GM23338 (cell line): Measurements from ENCODE around the gene NAA25. TPM values are rescaled to one million over a fixed set of nuclear protein-coding genes. Genes with fewer than 3 reads are reported as not detected.

Experiments
- ATAC-seq: fragments of 200-7000 bp; cut with Tn5 transposase; 3 replicates; pipeline ENCODE4 v1.9.1; 2020
- DNase-seq: peaks from one replicate; pipeline ENCODE4 v3.0.0-alpha.2; 2015; ENCODE audit warnings: low spot score
- H2AFZ ChIP-seq: fragments of 200-600 bp; sonication (generic); 2 replicates; pipeline ENCODE4 v1.8.0; 2016; ENCODE audit warnings: antibody characterized with exemption, mild to moderate bottlenecking, moderate library complexity
- H3F3A ChIP-seq: fragments of 200-600 bp; sonication (generic); replicated peaks from 2 replicates; pipeline ENCODE4 v1.8.0; 2017; ENCODE audit warnings: antibody characterized with exemption, mixed run types, low read depth
- H3K27ac ChIP-seq: fragments of 200-600 bp; sonication (generic); 2 replicates; pipeline ENCODE4 v1.6.1; 2016; ENCODE audit warnings: low read depth
- H3K27me3 ChIP-seq: fragments of 200-600 bp; sonication (generic); 2 replicates; pipeline ENCODE4 v1.8.0; 2016; ENCODE audit warnings: mild to moderate bottlenecking, mixed run types, moderate library complexity; ENCODE audit not compliant: insufficient read depth
- H3K36me3 ChIP-seq: fragments of 200-600 bp; sonication (generic); 2 replicates; pipeline ENCODE4 v1.8.0; 2016; ENCODE audit warnings: mild to moderate bottlenecking; ENCODE audit not compliant: insufficient read depth
- H3K4me1 ChIP-seq: fragments of 200-600 bp; sonication (generic); 2 replicates; pipeline ENCODE4 v1.8.0; 2016; ENCODE audit warnings: mild to moderate bottlenecking, moderate library complexity; ENCODE audit not compliant: insufficient read depth
- H3K4me2 ChIP-seq: fragments of 200-600 bp; sonication (generic); 2 replicates; pipeline ENCODE4 v1.7.1; 2017; ENCODE audit warnings: mixed run types
- H3K4me3 ChIP-seq: fragments of 200-600 bp; sonication (generic); 2 replicates; pipeline ENCODE4 v1.6.1; 2016; ENCODE audit warnings: mixed run types
- H3K79me2 ChIP-seq: fragments of 200-600 bp; sonication (generic); replicated peaks from 2 replicates; pipeline ENCODE4 v1.8.0; 2017; ENCODE audit warnings: mild to moderate bottlenecking; ENCODE audit not compliant: insufficient read depth
- H3K9me2 ChIP-seq: fragments of 200-600 bp; sonication (generic); 2 replicates; pipeline ENCODE4 v1.8.0; 2017; ENCODE audit not compliant: insufficient read depth
- H4K20me1 ChIP-seq: fragments of 200-600 bp; sonication (generic); replicated peaks from 2 replicates; pipeline ENCODE4 v1.8.0; 2017; ENCODE audit warnings: mild to moderate bottlenecking; ENCODE audit not compliant: insufficient read depth
- H3K27ac Mint-ChIP-seq: 2 replicates; pipeline ENCODE4 v1.8.0; 2020; ENCODE audit warnings: inconsistent platforms, mild to moderate bottlenecking, moderate library complexity, mixed read lengths
- H3K27me3 Mint-ChIP-seq: 3 replicates; pipeline ENCODE4 v1.8.0; 2022; ENCODE audit warnings: low read depth, mild to moderate bottlenecking, moderate library complexity, mixed read lengths, inconsistent platforms; ENCODE audit not compliant: insufficient read depth, poor library complexity
- H3K36me3 Mint-ChIP-seq: 3 replicates; pipeline ENCODE4 v1.8.0; 2021; ENCODE audit warnings: low read depth, mild to moderate bottlenecking, inconsistent platforms, moderate library complexity, mixed read lengths
- H3K4me1 Mint-ChIP-seq: 3 replicates; pipeline ENCODE4 v1.8.0; 2020; ENCODE audit warnings: mild to moderate bottlenecking, inconsistent platforms, mixed read lengths
- H3K4me3 Mint-ChIP-seq: 3 replicates; pipeline ENCODE4 v1.8.0; 2021; ENCODE audit warnings: moderate library complexity, mild to moderate bottlenecking, inconsistent platforms, mixed read lengths
- H3K9me3 Mint-ChIP-seq: 3 replicates; pipeline ENCODE4 v1.8.0; 2020; ENCODE audit warnings: moderate library complexity, mild to moderate bottlenecking, inconsistent platforms, mixed read lengths
- CREB1 ChIP-seq: fragments of 250-450 bp; sonication (Bioruptor Pico); IDR thresholded peaks from 2 replicates; pipeline ENCODE4 v1.5.0; 2020; ENCODE audit warnings: low read depth, mild to moderate bottlenecking, moderate library complexity
- CTCF ChIP-seq, 2 experiments: fragments of 200-600 bp in 1 of 2; sonication (generic) in 1 of 2; conservative IDR thresholded peaks; 2 replicates each; pipeline versions ENCODE4 v1.5.1 to v1.6.1; 2016 to 2017; ENCODE audit warnings: antibody characterized with exemption in 2 of 2, low read depth in 2 of 2, mild to moderate bottlenecking in 2 of 2, moderate library complexity in 1 of 2
- NANOG ChIP-seq: IDR thresholded peaks from 2 replicates; pipeline ENCODE4 v1.6.1; 2016; ENCODE audit warnings: antibody characterized with exemption, borderline replicate concordance
- POLR2AphosphoS5 ChIP-seq: IDR thresholded peaks from 2 replicates; pipeline ENCODE4 v1.6.1; 2016; ENCODE audit warnings: antibody characterized with exemption, low read depth
- REST ChIP-seq: IDR thresholded peaks from one replicate; pipeline ENCODE4 v1.6.1; 2018; ENCODE audit warnings: antibody characterized with exemption; ENCODE audit not compliant: unreplicated experiment
- STAT1 ChIP-seq: IDR thresholded peaks from one replicate; pipeline ENCODE4 v1.6.1; 2016; ENCODE audit warnings: antibody characterized with exemption; ENCODE audit not compliant: unreplicated experiment
- ZNF114 ChIP-seq: fragments of 250-450 bp; sonication (Bioruptor Pico); IDR thresholded peaks from 2 replicates; pipeline ENCODE4 v1.5.0; 2020; ENCODE audit warnings: mild to moderate bottlenecking, moderate library complexity
- ZNF331 ChIP-seq: fragments of 250-450 bp; sonication (Bioruptor Pico); IDR thresholded peaks from 2 replicates; pipeline ENCODE4 v1.5.0; 2020; ENCODE audit warnings: low read depth, mild to moderate bottlenecking, moderate library complexity
- ZNF462 ChIP-seq: fragments of 250-450 bp; sonication (Bioruptor Pico); IDR thresholded peaks from 2 replicates; pipeline ENCODE4 v1.5.0; 2020; ENCODE audit warnings: mild to moderate bottlenecking, moderate library complexity
- polyA plus RNA-seq: library from polyadenylated mRNA; unstranded; fragments of >200 nt; fragmentation: Nextera tagmentation; extraction: Ambion mirVana; gene quantifications from 2 replicates; pipeline ENCODE4 v1.2.1, GENCODE V29; 2016
- total RNA-seq: library from RNA; depleted of rRNA; stranded (reverse); fragments of >200 nt; shearing (Covaris generic); gene quantifications from 2 replicates; pipeline ENCODE4 v1.2.3, GENCODE V29; 2014
- TF ChIP-seq, protein P1 (sequence below): IDR thresholded peaks from 2 replicates; pipeline ENCODE4 v1.6.1; 2016; ENCODE audit warnings: antibody characterized with exemption

The NAA25 gene
- total and polyA plus RNA-seq, 2 experiments from 2014 or later, result 49.0 to 55.1 TPM

DNA sequence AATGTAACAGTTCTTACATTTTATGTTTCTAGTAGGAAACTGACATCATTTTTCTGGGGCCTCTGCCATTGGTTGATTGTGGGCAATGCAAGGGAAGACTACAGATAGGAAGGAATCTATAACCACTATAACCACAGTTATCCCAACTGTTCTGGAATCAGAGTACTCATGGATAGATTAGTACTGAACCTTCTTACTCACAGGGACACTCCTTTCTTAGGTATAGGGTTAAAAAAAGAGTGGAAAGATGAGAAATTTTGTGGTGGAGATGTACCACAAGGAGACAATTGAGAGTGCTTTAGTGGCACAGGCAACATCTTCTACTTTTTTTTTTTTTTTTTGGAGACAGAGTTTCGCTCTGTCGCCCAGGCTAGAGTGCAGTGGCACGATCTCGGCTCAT is 116.6 kb downstream of the NAA25 start:
- H3K4me3 ChIP-seq, result no peak overlapping the region
- no peak for TF ChIP-seq CREB1 (CRISPR knock-in tag)
- TF ChIP-seq POLR2AphosphoS5, result no peak
- TF ChIP-seq ZNF114 (CRISPR knock-in tag), result no peak
- TF ChIP-seq, protein P1, sequence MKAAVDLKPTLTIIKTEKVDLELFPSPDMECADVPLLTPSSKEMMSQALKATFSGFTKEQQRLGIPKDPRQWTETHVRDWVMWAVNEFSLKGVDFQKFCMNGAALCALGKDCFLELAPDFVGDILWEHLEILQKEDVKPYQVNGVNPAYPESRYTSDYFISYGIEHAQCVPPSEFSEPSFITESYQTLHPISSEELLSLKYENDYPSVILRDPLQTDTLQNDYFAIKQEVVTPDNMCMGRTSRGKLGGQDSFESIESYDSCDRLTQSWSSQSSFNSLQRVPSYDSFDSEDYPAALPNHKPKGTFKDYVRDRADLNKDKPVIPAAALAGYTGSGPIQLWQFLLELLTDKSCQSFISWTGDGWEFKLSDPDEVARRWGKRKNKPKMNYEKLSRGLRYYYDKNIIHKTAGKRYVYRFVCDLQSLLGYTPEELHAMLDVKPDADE, result no peak
- 0 out of 2 replicates have a peak, but pooled peaks cover 3% of the 10 kb centered on the region for H3K36me3 ChIP-seq
- Mint-ChIP-seq H3K36me3 (no peaks in the 10 kb centered on the region), H3K9me3 (no peaks in the 10 kb centered on the region), H3K27ac (no peak overlapping the region), H3K4me1 (peaks cover 8% of the 10 kb centered on the region), H3K4me3 (no peak overlapping the region), H3K27me3 (peaks cover 2% of the 10 kb centered on the region)
- H3K79me2 ChIP-seq, result no peaks in the 10 kb centered on the region
- 0 out of 2 replicates have a peak overlapping the region, but pooled peaks have one; percentile 14 for H3K27ac ChIP-seq
- ATAC-seq (no peak), DNase-seq (no peak)
- H3K27me3 ChIP-seq, result no peaks in the 10 kb centered on the region
- H2AFZ ChIP-seq, result no peak overlapping the region
- no peaks in the 10 kb centered on the region for H3K9me2 ChIP-seq
- no peaks in the 10 kb centered on the region for H3F3A ChIP-seq
- H3K4me2 ChIP-seq, result no peak overlapping the region
- H3K4me1 ChIP-seq, result no peaks in the 10 kb centered on the region
- no peaks in the 10 kb centered on the region for H4K20me1 ChIP-seq

DNA sequence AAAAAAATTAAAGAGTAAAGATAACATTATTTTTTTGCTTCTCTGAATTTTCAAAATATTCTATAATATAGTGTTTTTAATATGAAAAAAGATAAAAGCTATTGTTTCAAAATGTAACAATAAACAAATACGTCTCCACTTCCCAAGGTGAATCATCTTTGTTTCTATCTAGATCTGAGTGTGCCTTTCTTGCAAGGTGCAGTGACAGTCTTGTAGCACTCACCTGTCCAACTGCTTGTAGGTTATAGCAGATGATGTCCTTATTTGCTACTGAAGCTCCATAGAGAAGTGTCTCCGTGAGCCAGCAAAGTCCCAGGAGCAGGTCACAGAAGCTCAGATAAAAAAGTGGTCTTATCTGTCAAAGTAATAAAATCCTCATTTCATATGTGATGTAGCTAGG is 117.0 kb downstream of the NAA25 start:
- H2AFZ ChIP-seq, result no peak overlapping the region
- H3K27me3 ChIP-seq, result no peaks in the 10 kb centered on the region
- TF ChIP-seq ZNF114 (CRISPR knock-in tag), result no peak
- TF ChIP-seq CTCF (conservative IDR thresholded peaks at IDR 0.05; ENCODE audit: low read depth in 2 of 2), result no peak
- TF ChIP-seq REST, result no peak
- TF ChIP-seq STAT1, result no peak
- TF ChIP-seq NANOG, result no peak
- TF ChIP-seq ZNF462, result no peak
- no peak for TF ChIP-seq CREB1 (CRISPR knock-in tag)
- no peak for TF ChIP-seq ZNF331
- Mint-ChIP-seq H3K4me1 (peaks cover 8% of the 10 kb centered on the region), H3K36me3 (no peaks in the 10 kb centered on the region), H3K27me3 (peaks cover 2% of the 10 kb centered on the region), H3K27ac (no peak overlapping the region), H3K4me3 (no peak overlapping the region), H3K9me3 (no peaks in the 10 kb centered on the region)
- ATAC-seq (no peak), DNase-seq (no peak)
- H3K4me1 ChIP-seq, result no peaks in the 10 kb centered on the region
- H3K9me2 ChIP-seq, result no peaks in the 10 kb centered on the region
- 0 out of 2 replicates have a peak, but pooled peaks cover 3% of the 10 kb centered on the region for H3K36me3 ChIP-seq
- H3K27ac ChIP-seq, result no peak overlapping the region
- H3K4me2 ChIP-seq, result no peak overlapping the region
- no peaks in the 10 kb centered on the region for H3F3A ChIP-seq
- H4K20me1 ChIP-seq, result no peaks in the 10 kb centered on the region
- no peak overlapping the region for H3K4me3 ChIP-seq
- no peaks in the 10 kb centered on the region for H3K79me2 ChIP-seq
